WTC11 (cell line): Measurements from ENCODE around the gene PIP4K2B. TPM values are rescaled to one million over a fixed set of nuclear protein-coding genes. Genes with fewer than 3 reads are reported as not detected.
"Not testable (repeated sequence)": the region's sequence is repeated elsewhere in the genome, so short reads cannot be mapped to it uniquely, and the experiment has no call there.

Experiments
- ATAC-seq: fragments of 200-7000 bp; cut with Tn5 transposase; 2 replicates; pipeline ENCODE4 v1.10.0; 2021; ENCODE audit warnings: mild to moderate bottlenecking, moderate library complexity
- CTCF ChIA-PET: fragments of 300-600 bp; sonication (Branson Sonifier 250); formaldehyde crosslinking; loops from one replicate; lab custom pipeline; 2021; ENCODE audit warnings: antibody characterized with exemption; lab: Charles Lee
- POLR2A ChIA-PET: fragments of 350-600 bp; sonication (Branson Sonifier 250); formaldehyde crosslinking; loops from one replicate; lab custom pipeline; 2021; ENCODE audit warnings: antibody characterized with exemption; lab: Charles Lee
- DNase-seq: peaks from one replicate; pipeline ENCODE4 v3.0.0; 2021; ENCODE audit warnings: low spot score
- H3K27ac Mint-ChIP-seq: 2 replicates; pipeline ENCODE4 v1.8.0; 2021; ENCODE audit warnings: mixed read lengths
- H3K27me3 Mint-ChIP-seq: 2 replicates; pipeline ENCODE4 v1.8.0; 2021; ENCODE audit warnings: low read depth, mild to moderate bottlenecking, moderate library complexity, mixed read lengths
- H3K36me3 Mint-ChIP-seq: 2 replicates; pipeline ENCODE4 v1.8.0; 2021; ENCODE audit warnings: mixed read lengths
- H3K4me1 Mint-ChIP-seq: 2 replicates; pipeline ENCODE4 v1.8.0; 2022; ENCODE audit warnings: mixed read lengths
- H3K4me3 Mint-ChIP-seq: 2 replicates; pipeline ENCODE4 v1.8.0; 2021; ENCODE audit warnings: mild to moderate bottlenecking, moderate library complexity, mixed read lengths
- H3K9me3 Mint-ChIP-seq: 2 replicates; pipeline ENCODE4 v1.8.0; 2021; ENCODE audit warnings: mixed read lengths
- ATF1 ChIP-seq: sonication (generic); formaldehyde crosslinking; IDR thresholded peaks from 2 replicates; pipeline ENCODE4 v1.8.1; 2023; ENCODE audit warnings: mild to moderate bottlenecking, moderate library complexity, missing genetic modification reagents
- CREM ChIP-seq: sonication (generic); formaldehyde crosslinking; IDR thresholded peaks from 2 replicates; pipeline ENCODE4 v1.8.1; 2022; ENCODE audit warnings: mild to moderate bottlenecking, missing genetic modification reagents, moderate library complexity
- JUN ChIP-seq: sonication (generic); formaldehyde crosslinking; IDR thresholded peaks from 2 replicates; pipeline ENCODE4 v1.8.0; 2023; ENCODE audit warnings: mild to moderate bottlenecking, missing genetic modification reagents
- MXD4 ChIP-seq: fragments of 250-450 bp; sonication (Bioruptor Pico); IDR thresholded peaks from 2 replicates; pipeline ENCODE4 v1.8.0; 2021; ENCODE audit warnings: mild to moderate bottlenecking, moderate library complexity, borderline replicate concordance
- NFE2L1 ChIP-seq: sonication (generic); formaldehyde crosslinking; IDR thresholded peaks from 2 replicates; pipeline ENCODE4 v1.8.1; 2023; ENCODE audit warnings: missing genetic modification reagents
- NFYB ChIP-seq: sonication (generic); formaldehyde crosslinking; conservative IDR thresholded peaks from 2 replicates; pipeline ENCODE4 v1.8.0; 2022; ENCODE audit warnings: low read depth, missing genetic modification reagents
- NR3C1 ChIP-seq: sonication (generic); formaldehyde crosslinking; conservative IDR thresholded peaks from 2 replicates; pipeline ENCODE4 v1.8.1; 2023; ENCODE audit warnings: low read depth, mild to moderate bottlenecking, missing genetic modification reagents
- TEAD4 ChIP-seq: sonication (generic); formaldehyde crosslinking; IDR thresholded peaks from 2 replicates; pipeline ENCODE4 v1.8.0; 2022; ENCODE audit warnings: mild to moderate bottlenecking, missing genetic modification reagents
- ZNF232 ChIP-seq: sonication (generic); formaldehyde crosslinking; IDR thresholded peaks from 2 replicates; pipeline ENCODE4 v1.8.0; 2022; ENCODE audit warnings: mild to moderate bottlenecking, missing genetic modification reagents
- ZNF263 ChIP-seq: sonication (generic); formaldehyde crosslinking; IDR thresholded peaks from 2 replicates; pipeline ENCODE4 v1.8.1; 2022; ENCODE audit warnings: low read depth, mild to moderate bottlenecking, moderate library complexity, missing genetic modification reagents
- ZNF416 ChIP-seq: fragments of 250-450 bp; sonication (Bioruptor Pico); IDR thresholded peaks from 2 replicates; pipeline ENCODE4 v1.9.0; 2021; ENCODE audit warnings: mild to moderate bottlenecking, inconsistent platforms
- total RNA-seq: library from RNA; stranded (reverse); gene quantifications from 3 replicates; pipeline ENCODE4 v1.2.3, GENCODE V29; 2021
- TF ChIP-seq, protein P1 (sequence below): fragments of 200-600 bp; IDR thresholded peaks from 2 replicates; pipeline ENCODE4 v1.8.0; 2022; ENCODE audit warnings: antibody characterized with exemption
- TF ChIP-seq, protein P2 (sequence below): fragments of 250-450 bp; sonication (Bioruptor Pico); IDR thresholded peaks from 2 replicates; pipeline ENCODE4 v1.8.0; 2021; ENCODE audit warnings: mild to moderate bottlenecking
- TF ChIP-seq, protein P3 (sequence below): fragments of 250-450 bp; sonication (Bioruptor Pico); IDR thresholded peaks from 2 replicates; pipeline ENCODE4 v2.1.2; 2022; ENCODE audit warnings: mild to moderate bottlenecking, moderate library complexity
- TF ChIP-seq, protein P4 (sequence below): sonication (generic); formaldehyde crosslinking; conservative IDR thresholded peaks from 2 replicates; pipeline ENCODE4 v1.8.1; 2022; ENCODE audit warnings: mild to moderate bottlenecking, missing genetic modification reagents
- TF ChIP-seq, protein P5 (sequence below): fragments of 250-450 bp; sonication (Bioruptor Pico); IDR thresholded peaks from 2 replicates; pipeline ENCODE4 v1.9.0; 2021; ENCODE audit warnings: moderate library complexity, mild to moderate bottlenecking, inconsistent platforms, borderline replicate concordance

PIP4K2B gene
- total RNA-seq, 1 experiment from 2014 or later: 61.9 TPM

DNA sequence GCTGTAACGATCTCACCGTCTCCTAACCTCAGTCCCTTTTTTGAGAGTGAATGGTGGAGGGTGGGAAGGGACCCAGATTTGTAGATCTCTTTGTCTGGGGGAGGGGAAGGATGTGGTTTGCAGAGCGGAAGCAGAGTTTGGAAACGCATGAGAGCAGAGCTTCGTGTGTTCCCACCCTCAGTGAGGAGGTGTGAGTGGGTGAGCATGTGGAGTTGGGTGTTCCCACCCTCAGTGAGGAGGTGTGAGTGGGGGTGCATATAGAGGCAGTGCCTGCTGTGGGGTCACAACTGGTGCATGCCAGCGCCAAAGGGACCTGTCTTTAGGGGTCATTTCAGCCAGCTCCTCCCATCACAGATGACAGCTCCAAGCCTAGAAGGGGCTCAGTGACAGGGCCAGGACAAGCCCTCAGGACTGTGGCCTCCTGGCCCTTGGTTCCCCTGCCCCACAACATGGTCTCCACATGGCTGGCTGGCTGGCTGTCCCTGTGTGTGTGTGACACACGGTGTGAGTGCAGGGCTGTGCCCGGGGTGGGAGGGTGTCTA lies 71.0 kb downstream of the PIP4K2B start (continued):
- TF ChIP-seq, protein P1, sequence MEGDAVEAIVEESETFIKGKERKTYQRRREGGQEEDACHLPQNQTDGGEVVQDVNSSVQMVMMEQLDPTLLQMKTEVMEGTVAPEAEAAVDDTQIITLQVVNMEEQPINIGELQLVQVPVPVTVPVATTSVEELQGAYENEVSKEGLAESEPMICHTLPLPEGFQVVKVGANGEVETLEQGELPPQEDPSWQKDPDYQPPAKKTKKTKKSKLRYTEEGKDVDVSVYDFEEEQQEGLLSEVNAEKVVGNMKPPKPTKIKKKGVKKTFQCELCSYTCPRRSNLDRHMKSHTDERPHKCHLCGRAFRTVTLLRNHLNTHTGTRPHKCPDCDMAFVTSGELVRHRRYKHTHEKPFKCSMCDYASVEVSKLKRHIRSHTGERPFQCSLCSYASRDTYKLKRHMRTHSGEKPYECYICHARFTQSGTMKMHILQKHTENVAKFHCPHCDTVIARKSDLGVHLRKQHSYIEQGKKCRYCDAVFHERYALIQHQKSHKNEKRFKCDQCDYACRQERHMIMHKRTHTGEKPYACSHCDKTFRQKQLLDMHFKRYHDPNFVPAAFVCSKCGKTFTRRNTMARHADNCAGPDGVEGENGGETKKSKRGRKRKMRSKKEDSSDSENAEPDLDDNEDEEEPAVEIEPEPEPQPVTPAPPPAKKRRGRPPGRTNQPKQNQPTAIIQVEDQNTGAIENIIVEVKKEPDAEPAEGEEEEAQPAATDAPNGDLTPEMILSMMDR: no peak
- TF ChIP-seq TEAD4: no peak

DNA sequence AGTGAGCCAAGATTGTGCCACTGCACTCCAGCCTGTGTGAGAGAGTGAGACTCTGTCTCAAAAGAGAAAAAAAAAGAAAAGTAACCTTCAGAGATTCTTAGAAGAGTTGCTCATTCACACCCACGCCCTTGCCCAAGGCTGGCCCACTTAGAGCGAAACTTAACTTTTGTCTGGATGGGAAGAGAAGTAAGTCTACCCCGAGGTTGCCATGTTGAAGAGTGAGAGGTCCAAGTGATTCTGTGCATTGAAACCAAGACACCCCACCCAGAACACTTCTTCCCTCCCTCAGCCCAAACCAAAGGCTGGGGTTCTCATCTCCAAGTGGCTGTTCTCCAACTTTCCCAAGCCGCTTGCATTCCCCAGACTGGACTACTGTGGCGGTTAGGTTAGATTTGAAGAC lies 71.6 kb downstream of the PIP4K2B start:
- TF ChIP-seq ATF1 (CRISPR knock-in tag) (no peak), ZNF263 (CRISPR knock-in tag) (no peak), MXD4 (CRISPR knock-in tag) (no peak), ZNF416 (no peak), CREM (CRISPR knock-in tag) (no peak), NFYB (no peak), NR3C1 (CRISPR knock-in tag) (no peak), NFE2L1 (CRISPR knock-in tag) (no peak), ZNF232 (CRISPR knock-in tag) (no peak)
- TF ChIP-seq, protein P2, sequence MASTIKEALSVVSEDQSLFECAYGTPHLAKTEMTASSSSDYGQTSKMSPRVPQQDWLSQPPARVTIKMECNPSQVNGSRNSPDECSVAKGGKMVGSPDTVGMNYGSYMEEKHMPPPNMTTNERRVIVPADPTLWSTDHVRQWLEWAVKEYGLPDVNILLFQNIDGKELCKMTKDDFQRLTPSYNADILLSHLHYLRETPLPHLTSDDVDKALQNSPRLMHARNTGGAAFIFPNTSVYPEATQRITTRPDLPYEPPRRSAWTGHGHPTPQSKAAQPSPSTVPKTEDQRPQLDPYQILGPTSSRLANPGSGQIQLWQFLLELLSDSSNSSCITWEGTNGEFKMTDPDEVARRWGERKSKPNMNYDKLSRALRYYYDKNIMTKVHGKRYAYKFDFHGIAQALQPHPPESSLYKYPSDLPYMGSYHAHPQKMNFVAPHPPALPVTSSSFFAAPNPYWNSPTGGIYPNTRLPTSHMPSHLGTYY: no peak
- TF ChIP-seq, protein P3, sequence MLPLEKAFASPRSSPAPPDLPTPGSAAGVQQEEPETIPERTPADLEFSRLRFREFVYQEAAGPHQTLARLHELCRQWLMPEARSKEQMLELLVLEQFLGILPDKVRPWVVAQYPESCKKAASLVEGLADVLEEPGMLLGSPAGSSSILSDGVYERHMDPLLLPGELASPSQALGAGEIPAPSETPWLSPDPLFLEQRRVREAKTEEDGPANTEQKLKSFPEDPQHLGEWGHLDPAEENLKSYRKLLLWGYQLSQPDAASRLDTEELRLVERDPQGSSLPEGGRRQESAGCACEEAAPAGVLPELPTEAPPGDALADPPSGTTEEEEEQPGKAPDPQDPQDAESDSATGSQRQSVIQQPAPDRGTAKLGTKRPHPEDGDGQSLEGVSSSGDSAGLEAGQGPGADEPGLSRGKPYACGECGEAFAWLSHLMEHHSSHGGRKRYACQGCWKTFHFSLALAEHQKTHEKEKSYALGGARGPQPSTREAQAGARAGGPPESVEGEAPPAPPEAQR: no peak
- TF ChIP-seq, protein P4, sequence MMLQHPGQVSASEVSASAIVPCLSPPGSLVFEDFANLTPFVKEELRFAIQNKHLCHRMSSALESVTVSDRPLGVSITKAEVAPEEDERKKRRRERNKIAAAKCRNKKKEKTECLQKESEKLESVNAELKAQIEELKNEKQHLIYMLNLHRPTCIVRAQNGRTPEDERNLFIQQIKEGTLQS (CRISPR knock-in tag): no peak
- TF ChIP-seq, protein P5, sequence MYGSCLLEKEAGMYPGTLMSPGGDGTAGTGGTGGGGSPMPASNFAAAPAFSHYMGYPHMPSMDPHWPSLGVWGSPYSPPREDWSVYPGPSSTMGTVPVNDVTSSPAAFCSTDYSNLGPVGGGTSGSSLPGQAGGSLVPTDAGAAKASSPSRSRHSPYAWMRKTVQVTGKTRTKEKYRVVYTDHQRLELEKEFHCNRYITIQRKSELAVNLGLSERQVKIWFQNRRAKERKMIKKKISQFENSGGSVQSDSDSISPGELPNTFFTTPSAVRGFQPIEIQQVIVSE (CRISPR knock-in tag): no peak
- H3K4me3 Mint-ChIP-seq: no peak overlapping the region
- H3K36me3 Mint-ChIP-seq: no peaks in the 10 kb centered on the region; the same call in 1 of the 2 replicates
- peak overlapping the region; percentile 45; the same call in 1 of the 2 replicates for H3K27ac Mint-ChIP-seq
- peaks cover 23% of the 10 kb centered on the region for H3K27me3 Mint-ChIP-seq
- no peak for ATAC-seq
- POLR2A ChIA-PET: interaction anchor here (1.0 kb wide), 1 partner anchor 21 kb away, joined by 5 read pairs; no protein-coding TSS in a partner anchor
- no peak for DNase-seq
- CTCF ChIA-PET: interaction anchor here (0.7 to 2.9 kb wide), 7 partner anchors 7 to 378 kb away, joined by 3 to 12 read pairs (median 4); no protein-coding TSS in a partner anchor
- H3K4me1 Mint-ChIP-seq: peaks cover 25% of the 10 kb centered on the region
- no peaks in the 10 kb centered on the region for H3K9me3 Mint-ChIP-seq

DNA sequence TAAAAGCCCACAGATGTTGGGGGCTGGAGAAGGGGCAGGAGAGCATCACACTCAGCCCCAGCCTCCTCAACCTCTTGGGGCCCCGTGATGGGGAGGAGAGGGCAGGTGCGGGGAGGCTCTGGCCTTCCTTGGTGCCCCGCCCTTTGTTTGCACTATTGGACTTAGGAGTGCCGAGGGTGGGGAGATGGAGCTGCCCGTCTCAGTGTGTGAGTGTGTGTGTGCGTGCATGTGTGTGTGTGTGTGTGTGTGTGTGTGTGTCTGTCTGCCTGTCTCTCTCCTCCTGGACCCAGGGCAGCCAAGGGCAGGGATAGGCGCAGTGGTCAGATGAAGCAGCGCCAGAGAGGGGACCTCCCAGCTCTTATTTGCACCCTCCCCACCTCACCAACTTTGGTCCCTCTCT lies 73.2 kb downstream of the PIP4K2B start:
- H3K27ac Mint-ChIP-seq, DNase-seq, H3K4me3 Mint-ChIP-seq, ATAC-seq, H3K9me3 Mint-ChIP-seq, H3K36me3 Mint-ChIP-seq, POLR2A ChIA-PET: not testable (repeated sequence)
- peaks cover 25% of the 10 kb centered on the region for H3K27me3 Mint-ChIP-seq
- H3K4me1 Mint-ChIP-seq: peaks cover 18% of the 10 kb centered on the region
- CTCF ChIA-PET: interaction anchor here (2.0 to 2.9 kb wide), 2 partner anchors 9 to 49 kb away, joined by 8 to 12 read pairs; no protein-coding TSS in a partner anchor

DNA sequence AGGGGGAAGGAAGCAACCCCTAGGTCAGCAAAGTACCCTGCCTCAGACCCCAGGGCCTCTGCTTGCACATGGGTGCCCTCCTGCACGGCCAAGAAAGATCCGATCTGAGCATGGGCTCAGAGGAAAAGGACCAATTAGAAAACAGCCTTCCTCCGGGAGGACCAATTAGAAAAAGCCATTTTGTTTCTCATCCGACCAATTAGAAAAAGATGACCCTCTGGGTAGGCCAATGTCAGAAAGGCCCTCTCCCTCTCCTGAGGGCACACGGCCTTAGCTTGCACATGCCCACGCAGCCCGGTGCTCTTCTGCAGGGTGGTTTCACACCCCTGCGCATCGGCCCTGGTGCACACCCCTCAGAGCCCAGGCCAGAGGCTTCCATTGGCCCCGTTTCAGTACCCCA lies 74.3 kb downstream of the PIP4K2B start:
- DNase-seq: no peak
- no peaks in the 10 kb centered on the region for H3K36me3 Mint-ChIP-seq
- H3K4me3 Mint-ChIP-seq: no peak overlapping the region
- TF ChIP-seq NFYB (0 out of 2 replicates have a peak, but pooled peaks have one; percentile 41), JUN (CRISPR knock-in tag) (no peak)
- ChIA-PET POLR2A (no interaction called here), CTCF (interaction anchor here (1.7 kb wide), 1 partner anchor 167 kb away, joined by 6 read pairs; no protein-coding TSS in a partner anchor)
- ATAC-seq: no peak
- no peaks in the 10 kb centered on the region for H3K9me3 Mint-ChIP-seq
- H3K27me3 Mint-ChIP-seq: peaks cover 32% of the 10 kb centered on the region
- H3K27ac Mint-ChIP-seq: no peak overlapping the region
- H3K4me1 Mint-ChIP-seq: peaks cover 19% of the 10 kb centered on the region
